Panc1 (cell line): ENCODE data around the gene CDK11A. TPM values are rescaled to one million over a fixed set of nuclear protein-coding genes. Genes with fewer than 3 reads are reported as not detected.

Source experiments
- ATAC-seq: fragments of 200-7000 bp; cut with Tn5 transposase; 2 replicates; pipeline ENCODE4 v1.9.1; 2020; ENCODE audit warnings: mild to moderate bottlenecking, moderate library complexity
- BruUV-seq: library from RNA; stranded (reverse); fragments of 400-500 nt; replicated peaks from 2 replicates; lab custom pipeline; 2021; lab: Mats Ljungman, UMichigan
- CTCF ChIA-PET: fragments of 300-600 bp; sonication (Branson Sonifier 250); formaldehyde crosslinking; loops from one replicate; lab custom pipeline; 2022; ENCODE audit warnings: antibody characterized with exemption; lab: Charles Lee
- POLR2A ChIA-PET: fragments of 300-600 bp; sonication (Branson Sonifier 250); formaldehyde crosslinking; loops from one replicate; lab custom pipeline; 2022; ENCODE audit warnings: antibody characterized with exemption; lab: Charles Lee
- DNase-seq: peaks from one replicate; pipeline ENCODE4 v3.0.0-alpha.2; 2010; ENCODE audit warnings: low read depth, low spot score
- H3K27ac ChIP-seq: 2 replicates; pipeline ENCODE4 v1.5.1; 2011; ENCODE audit warnings: mild to moderate bottlenecking, low read length, inconsistent platforms
- H3K27me3 ChIP-seq: fragments of 200-500 bp; sonication (Bioruptor generic); 2 replicates; pipeline ENCODE4 v1.6.0; 2014; ENCODE audit warnings: low read length, inconsistent platforms; ENCODE audit not compliant: control insufficient read depth, insufficient read depth
- H3K36me3 ChIP-seq: fragments of 200-500 bp; sonication (Bioruptor generic); 2 replicates; pipeline ENCODE4 v1.5.1; 2014; ENCODE audit warnings: inconsistent platforms, mild to moderate bottlenecking, low read length, moderate library complexity; ENCODE audit not compliant: control insufficient read depth, insufficient read depth
- H3K4me1 ChIP-seq: 2 replicates; pipeline ENCODE4 v1.5.1; 2011; ENCODE audit warnings: inconsistent platforms, mild to moderate bottlenecking, low read length, moderate library complexity; ENCODE audit not compliant: control insufficient read depth, insufficient read depth
- H3K4me3 ChIP-seq, 2 experiments: 2 replicates each; pipeline ENCODE4 v1.5.1; 2011 to 2012; ENCODE audit warnings: low read depth in 2 of 2, low read length in 2 of 2, mild to moderate bottlenecking in 2 of 2, inconsistent platforms in 1 of 2, moderate library complexity in 1 of 2
- H3K9me3 ChIP-seq: fragments of 200-500 bp; sonication (Bioruptor generic); 2 replicates; pipeline ENCODE4 v1.5.1; 2014; ENCODE audit warnings: low read depth, mild to moderate bottlenecking, inconsistent platforms, low read length, moderate library complexity; ENCODE audit not compliant: control insufficient read depth, insufficient read depth
- CTCF ChIP-seq: fragments of 450-650 bp; IDR thresholded peaks from 2 replicates; pipeline ENCODE4 v1.5.1; 2017; ENCODE audit warnings: mild to moderate bottlenecking
- POLR2AphosphoS5 ChIP-seq: IDR thresholded peaks from 2 replicates; pipeline ENCODE4 v1.6.1; 2012; ENCODE audit warnings: mild to moderate bottlenecking, low read depth, low read length, moderate library complexity
- REST ChIP-seq, 2 experiments: IDR thresholded peaks; 2 replicates each; pipeline ENCODE4 v1.6.1; 2011 to 2012; ENCODE audit warnings: low read depth in 2 of 2, control low read depth in 1 of 2, low read length in 1 of 2, mild to moderate bottlenecking in 1 of 2, moderate library complexity in 1 of 2; ENCODE audit not compliant: insufficient read depth in 1 of 2
- SIN3A ChIP-seq: IDR thresholded peaks from 2 replicates; pipeline ENCODE4 v1.6.1; 2012; ENCODE audit warnings: low read depth, mild to moderate bottlenecking, low read length, moderate library complexity, borderline replicate concordance; ENCODE audit not compliant: insufficient read depth
- TCF7L2 ChIP-seq: IDR thresholded peaks from 2 replicates; pipeline ENCODE4 v1.6.1; 2011; ENCODE audit warnings: mild to moderate bottlenecking, low read depth, low read length, inconsistent platforms
- in situ Hi-C: cut with HindIII; loops from 2 replicates; pipeline ENCODE4 v1.10.0; 2016; ENCODE audit warnings: low sequenced_read_pairs, low pct_unique_long_range_greater_than_20kb
- intact Hi-C: fragments of 100-400 bp; cut with micrococcal nuclease; formaldehyde crosslinking; loops from one replicate; pipeline ENCODE4 v1.10.0; 2022; ENCODE audit not compliant: unreplicated experiment
- total RNA-seq: library from RNA; stranded (reverse); gene quantifications from one replicate; pipeline ENCODE4 v1.2.1, GENCODE V29; 2021; ENCODE audit not compliant: unreplicated experiment

The CDK11A gene
- total RNA-seq, 1 experiment from 2014 or later = 83.6 TPM

GRCh38 chr1:1759456-1760344 lies 35.5 kb upstream of the CDK11A start:
- CTCF ChIA-PET = no interaction called here

More at GRCh38 chr1:1759456-1760344, 35.5 kb upstream of the CDK11A start:
- Histone ChIP-seq H3K4me1 (no peaks in the 10 kb centered on the region), H3K4me3 (no peak overlapping the region), H3K36me3 (peaks cover 4% of the 10 kb centered on the region; the same call in 1 of the 2 replicates), H3K27me3 (no peaks in the 10 kb centered on the region), H3K27ac (no peak overlapping the region), H3K9me3 (no peaks in the 10 kb centered on the region)
- in situ Hi-C loops (no loop called here), intact Hi-C loops (no loop called here)
- POLR2A ChIA-PET = no interaction called here
- TF ChIP-seq POLR2AphosphoS5 (no peak), REST (IDR thresholded peaks at IDR 0.05; ENCODE audit: insufficient read depth in 1 of 2, low read depth in 2 of 2, low read length in 1 of 2) (no peak), SIN3A (no peak), CTCF (no peak), TCF7L2 (no peak)
- ATAC-seq (peak; percentile 9; the same call in 1 of the 2 replicates), DNase-seq (no peak)
- no TSS peak for BruUV-seq
